ENCODE data around the gene PSORS1C1.
"Not testable (repeated sequence)": the region's sequence is repeated elsewhere in the genome, so short reads cannot be mapped to it uniquely, and the experiment has no call there.

The PSORS1C1 gene

DNA sequence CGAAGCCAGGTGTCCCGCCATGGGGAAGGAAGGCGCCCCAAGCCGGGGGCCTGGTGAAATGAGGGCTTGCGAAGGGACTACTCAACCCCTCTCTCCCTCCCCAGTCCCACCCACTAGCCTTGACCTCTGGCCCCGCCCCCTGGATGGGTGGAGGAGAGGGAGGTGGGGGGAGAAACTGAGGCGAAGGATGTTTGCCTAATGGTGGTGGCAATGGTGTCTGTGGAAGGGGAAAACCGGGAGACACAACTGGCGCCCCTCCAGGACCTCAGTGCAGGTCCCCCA is 55.9 kb downstream of the PSORS1C1 start, which contains the start of gene POU5F1:
Gene POU5F1 (minus strand): TSS at position 83 of the 282 bp plus-strand sequence. CDS start 62 bp downstream, at position 21.
- no peak for DNase-seq (ENCODE audit: low read depth in 1 of 2, low spot score in 1 of 2)
- in situ Hi-C loops (cut with HindIII; ENCODE audit: low pct_unique_long_range_greater_than_20kb, low sequenced_read_pairs), result no loop called here
- no peak for TF ChIP-seq JUND (IDR thresholded peaks at IDR 0.05; ENCODE audit: low read depth)

GRCh38 chr6:31170987-31171671 is 56.5 kb downstream of the PSORS1C1 start:
- in situ Hi-C loops (cut with HindIII; ENCODE audit: low pct_unique_long_range_greater_than_20kb, low sequenced_read_pairs), result no loop called here
- TF ChIP-seq JUND (IDR thresholded peaks at IDR 0.05; ENCODE audit: low read depth), result no peak
- DNase-seq (ENCODE audit: low read depth in 1 of 2, low spot score in 1 of 2), result no peak

GRCh38 chr6:31171931-31172905 is 57.6 kb downstream of the PSORS1C1 start:
- in situ Hi-C loops (cut with HindIII; ENCODE audit: low pct_unique_long_range_greater_than_20kb, low sequenced_read_pairs), result no loop called here
- no peak for DNase-seq (ENCODE audit: low read depth in 1 of 2, low spot score in 1 of 2)
- no peak for TF ChIP-seq JUND (IDR thresholded peaks at IDR 0.05; ENCODE audit: low read depth)

GRCh38 chr6:31172973-31173384 is 58.4 kb downstream of the PSORS1C1 start:
- no peak for TF ChIP-seq JUND (IDR thresholded peaks at IDR 0.05; ENCODE audit: low read depth)
- in situ Hi-C loops (cut with HindIII; ENCODE audit: low pct_unique_long_range_greater_than_20kb, low sequenced_read_pairs), result no loop called here
- no peak for DNase-seq (ENCODE audit: low read depth in 1 of 2, low spot score in 1 of 2)

DNA sequence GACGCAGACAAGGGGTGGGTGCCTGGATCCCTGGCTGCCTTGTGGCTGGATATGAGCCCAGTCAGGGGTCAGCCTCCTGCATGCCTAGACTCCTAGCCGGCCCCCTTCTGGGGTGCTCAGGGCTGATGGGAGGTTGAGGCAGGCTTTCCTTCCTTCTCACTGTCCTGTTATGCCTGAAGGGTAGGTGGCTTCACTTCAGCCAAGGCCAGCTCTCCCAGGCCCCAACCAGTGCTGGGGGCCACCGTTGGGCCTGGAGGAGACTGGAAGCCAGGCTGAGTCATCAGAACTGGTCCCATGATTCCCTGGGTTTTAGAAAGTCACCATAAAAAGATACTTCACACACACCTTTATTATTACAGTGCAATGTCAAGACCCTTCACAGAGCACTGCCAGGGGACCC is 58.8 kb downstream of the PSORS1C1 start:
- in situ Hi-C loops (cut with HindIII; ENCODE audit: low pct_unique_long_range_greater_than_20kb, low sequenced_read_pairs), result no loop called here
- no peak for TF ChIP-seq JUND (IDR thresholded peaks at IDR 0.05; ENCODE audit: low read depth)
- no peak for DNase-seq (ENCODE audit: low read depth in 1 of 2, low spot score in 1 of 2)

DNA sequence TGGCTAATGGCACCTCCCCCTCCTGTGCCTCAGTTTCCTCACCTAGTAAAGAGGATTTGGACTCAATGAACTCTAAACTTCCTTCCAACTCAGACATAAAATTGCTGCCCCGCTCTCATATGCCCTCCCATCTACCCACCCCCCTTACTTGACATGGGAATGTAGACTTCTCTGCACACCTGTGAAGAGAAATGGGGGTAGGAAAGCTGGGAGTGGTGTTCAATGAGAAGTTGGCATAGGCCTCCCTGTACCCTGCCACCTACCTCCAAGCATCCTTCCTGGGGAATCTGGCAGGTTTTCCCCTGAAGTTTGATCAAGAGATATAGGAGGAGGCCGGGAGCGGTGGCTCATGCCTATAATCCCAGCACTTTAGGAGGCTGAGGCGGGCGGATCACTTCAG is 59.8 kb downstream of the PSORS1C1 start:
- in situ Hi-C loops (cut with HindIII; ENCODE audit: low pct_unique_long_range_greater_than_20kb, low sequenced_read_pairs), result no loop called here
- no peak for TF ChIP-seq JUND (IDR thresholded peaks at IDR 0.05; ENCODE audit: low read depth)
- no peak for DNase-seq (ENCODE audit: low read depth in 1 of 2, low spot score in 1 of 2)

DNA sequence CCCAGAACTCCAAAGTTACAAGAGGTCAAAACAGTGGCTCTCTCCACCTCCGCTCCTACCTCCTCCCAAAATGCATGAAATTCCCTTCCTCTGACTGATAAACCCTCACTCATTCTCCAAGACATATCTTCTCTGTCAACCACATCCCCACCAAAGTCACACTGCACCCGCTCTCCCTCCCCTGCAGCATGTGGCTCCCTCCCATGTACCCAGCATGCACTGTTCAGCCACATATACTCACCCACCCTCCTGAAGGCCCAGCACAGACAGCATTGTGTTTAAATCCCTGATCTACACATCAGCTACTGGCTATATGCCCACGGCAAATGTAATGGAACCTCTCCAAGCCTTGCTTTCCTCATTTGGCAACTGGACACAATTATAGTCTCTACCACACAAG is 61.4 kb downstream of the PSORS1C1 start:
- DNase-seq (ENCODE audit: low read depth in 1 of 2, low spot score in 1 of 2), result no peak
- in situ Hi-C loops (cut with HindIII; ENCODE audit: low pct_unique_long_range_greater_than_20kb, low sequenced_read_pairs), result no loop called here
- no peak for TF ChIP-seq JUND (IDR thresholded peaks at IDR 0.05; ENCODE audit: low read depth)

GRCh38 chr6:31178143-31179041 is 63.8 kb downstream of the PSORS1C1 start:
- in situ Hi-C loops (cut with HindIII; ENCODE audit: low pct_unique_long_range_greater_than_20kb, low sequenced_read_pairs), result no loop called here
- TF ChIP-seq JUND (IDR thresholded peaks at IDR 0.05; ENCODE audit: low read depth), result no peak

GRCh38 chr6:31179042-31179386 is 64.4 kb downstream of the PSORS1C1 start:
- in situ Hi-C loops (cut with HindIII; ENCODE audit: low pct_unique_long_range_greater_than_20kb, low sequenced_read_pairs), result no loop called here
- no peak for TF ChIP-seq JUND (IDR thresholded peaks at IDR 0.05; ENCODE audit: low read depth)

More at GRCh38 chr6:31178143-31179041, 63.8 kb downstream of the PSORS1C1 start:
- no peak for DNase-seq (ENCODE audit: low read depth in 1 of 2, low spot score in 1 of 2)

GRCh38 chr6:31179896-31180295 is 65.3 kb downstream of the PSORS1C1 start:
- in situ Hi-C loops (cut with HindIII; ENCODE audit: low pct_unique_long_range_greater_than_20kb, low sequenced_read_pairs), result no loop called here
- no peak for TF ChIP-seq JUND (IDR thresholded peaks at IDR 0.05; ENCODE audit: low read depth)
- no peak for DNase-seq (ENCODE audit: low read depth in 1 of 2, low spot score in 1 of 2)

More at GRCh38 chr6:31179042-31179386, 64.4 kb downstream of the PSORS1C1 start:
- DNase-seq (ENCODE audit: low read depth in 1 of 2, low spot score in 1 of 2), result no peak

DNA sequence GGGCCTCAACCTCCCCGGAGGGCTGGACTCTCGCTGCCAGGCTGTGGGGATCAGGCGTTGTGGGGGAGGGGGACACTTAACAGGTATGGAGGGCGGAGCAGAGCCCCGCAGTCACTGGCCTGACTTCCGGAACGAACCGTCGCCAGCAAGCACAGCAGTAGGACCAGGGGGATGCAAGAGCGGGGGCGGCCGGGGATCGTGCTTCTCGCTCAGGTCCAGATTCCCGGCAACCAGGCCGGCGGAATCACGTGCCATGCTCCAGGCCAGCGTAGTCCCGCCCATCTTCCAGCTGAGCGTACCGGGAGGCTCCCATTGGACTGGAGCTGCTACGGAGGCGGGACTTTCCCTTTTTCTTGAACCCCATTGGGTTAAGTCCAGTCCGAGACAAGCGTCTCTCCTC is 65.9 kb downstream of the PSORS1C1 start:
- TF ChIP-seq JUND (IDR thresholded peaks at IDR 0.05; ENCODE audit: low read depth), result no peak
- in situ Hi-C loops (cut with HindIII; ENCODE audit: low pct_unique_long_range_greater_than_20kb, low sequenced_read_pairs), result no loop called here
- DNase-seq (ENCODE audit: low read depth in 1 of 2, low spot score in 1 of 2), result no peak

DNA sequence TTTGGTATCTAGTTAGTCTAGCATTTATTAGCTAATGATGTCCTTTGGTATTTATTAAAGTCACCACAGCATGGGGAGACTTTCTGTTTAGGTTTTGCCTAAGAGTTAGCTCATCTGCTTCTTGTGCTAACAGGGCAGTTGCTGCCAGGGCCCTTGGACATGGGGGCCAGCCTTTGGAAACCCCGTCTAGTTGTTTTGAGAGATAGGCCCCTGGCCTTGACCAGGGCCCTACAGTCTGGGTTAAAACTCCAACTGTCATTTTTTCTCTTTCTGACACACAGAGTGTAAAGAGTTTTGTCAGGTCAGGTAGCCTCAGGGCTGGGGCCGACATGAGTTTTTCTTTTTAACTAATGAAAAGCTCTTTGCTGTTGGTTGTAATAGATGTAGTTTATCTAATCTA is 68.7 kb downstream of the PSORS1C1 start:
- in situ Hi-C loops (cut with HindIII; ENCODE audit: low pct_unique_long_range_greater_than_20kb, low sequenced_read_pairs), result not testable (repeated sequence)

DNA sequence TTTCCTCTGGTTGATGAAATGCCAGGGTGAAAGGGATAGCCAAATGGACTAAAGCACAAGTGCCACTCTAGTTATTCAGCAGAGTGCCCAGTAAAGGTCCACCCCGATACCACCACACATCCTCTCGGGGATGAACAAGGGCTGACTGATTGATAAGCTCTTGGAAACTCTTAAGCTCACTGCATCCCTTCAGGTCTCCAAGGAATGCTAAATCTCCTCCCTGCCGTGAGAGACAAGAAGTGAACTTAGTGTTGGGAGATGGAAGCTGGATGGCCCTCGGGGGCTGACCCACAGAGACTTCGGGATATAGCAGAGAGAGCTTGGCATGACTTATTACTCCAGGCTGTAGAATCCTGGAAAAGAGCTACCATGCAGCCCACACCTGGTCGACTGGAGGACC is 69.3 kb downstream of the PSORS1C1 start:
- DNase-seq (ENCODE audit: low read depth in 1 of 2, low spot score in 1 of 2); in situ Hi-C loops (cut with HindIII; ENCODE audit: low pct_unique_long_range_greater_than_20kb, low sequenced_read_pairs): not testable (repeated sequence)

More for the DNA sequence above, 68.7 kb downstream of the PSORS1C1 start:
- not testable (repeated sequence) for DNase-seq (ENCODE audit: low read depth in 1 of 2, low spot score in 1 of 2)

DNA sequence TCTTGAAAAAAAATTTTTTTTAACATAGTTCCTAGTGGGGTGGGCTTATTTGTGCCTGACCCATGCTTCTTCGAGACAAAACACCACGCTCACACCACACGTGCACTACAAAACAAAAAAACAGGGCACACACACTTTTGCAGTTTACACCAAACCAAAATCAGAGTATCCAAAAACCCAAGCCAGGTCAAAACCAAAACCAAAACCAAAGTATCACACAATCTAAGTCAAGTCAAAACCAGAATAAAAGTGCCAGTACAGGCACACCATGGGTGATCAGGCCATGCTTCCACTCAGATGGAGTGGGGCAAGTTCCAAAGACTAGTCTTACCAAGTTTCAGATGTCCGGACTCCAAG is 71.1 kb downstream of the PSORS1C1 start:
- DNase-seq (ENCODE audit: low read depth in 1 of 2, low spot score in 1 of 2); in situ Hi-C loops (cut with HindIII; ENCODE audit: low pct_unique_long_range_greater_than_20kb, low sequenced_read_pairs): not testable (repeated sequence)

All from T47D (cell line).